WERI-Rb-1 (cell line): Measurements from ENCODE around the gene LMNTD2.

Source experiments
- DNase-seq: peaks from one replicate; pipeline ENCODE4 v3.0.0-alpha.2; 2020
- H3K27ac ChIP-seq: fragments of 250-450 bp; sonication (Bioruptor Pico); 2 replicates; pipeline ENCODE4 v1.5.1; 2020; ENCODE audit warnings: mild to moderate bottlenecking, moderate library complexity
- H3K27me3 ChIP-seq: fragments of 250-450 bp; sonication (Bioruptor Pico); 2 replicates; pipeline ENCODE4 v1.5.1; 2021; ENCODE audit warnings: mild to moderate bottlenecking, low read depth, moderate library complexity; ENCODE audit not compliant: insufficient read depth, severe bottlenecking
- H3K36me3 ChIP-seq: fragments of 250-450 bp; sonication (Bioruptor Pico); 2 replicates; pipeline ENCODE4 v1.5.1; 2020; ENCODE audit warnings: mild to moderate bottlenecking, moderate library complexity
- H3K4me3 ChIP-seq: 2 replicates; pipeline ENCODE4 v1.5.1; 2011; ENCODE audit warnings: low read depth, mild to moderate bottlenecking, control low read depth, low read length
- H3K9me3 ChIP-seq: fragments of 250-450 bp; sonication (Bioruptor Pico); 2 replicates; pipeline ENCODE4 v1.5.1; 2021; ENCODE audit warnings: mild to moderate bottlenecking, moderate library complexity; ENCODE audit not compliant: severe bottlenecking
- TF ChIP-seq, protein P1 (sequence below): IDR thresholded peaks from 2 replicates; pipeline ENCODE4 v1.5.1; 2011; ENCODE audit warnings: low read depth, mild to moderate bottlenecking, control low read depth, inconsistent platforms, low read length

LMNTD2 gene

DNA sequence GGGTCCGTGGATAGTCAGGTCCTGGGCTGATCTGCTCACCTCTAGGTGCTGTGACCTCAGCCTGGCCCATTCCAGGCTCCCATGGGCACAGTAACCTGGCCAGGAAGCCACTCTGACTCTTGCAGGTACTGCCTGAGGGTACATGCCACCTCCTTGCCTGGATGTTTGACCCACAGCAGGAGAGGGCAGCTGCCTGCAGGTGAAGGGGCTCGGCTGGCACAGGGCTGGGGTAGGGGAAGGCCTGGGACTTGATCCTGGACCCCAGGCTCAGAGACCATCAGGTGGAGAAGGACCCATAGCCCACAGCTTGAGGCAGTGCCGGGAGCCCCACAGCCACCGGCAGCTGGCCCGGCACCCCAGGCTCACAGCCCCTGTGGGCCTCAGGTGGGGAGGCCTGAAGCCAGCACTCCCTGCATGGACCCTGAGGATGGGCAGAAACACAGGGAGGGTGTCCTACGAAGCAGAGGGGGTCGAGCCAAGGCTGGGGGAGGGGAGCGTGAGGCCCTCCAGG, 20.5 kb downstream of the LMNTD2 start:
- no peak overlapping the region for H3K4me3 ChIP-seq
- H3K27ac ChIP-seq = no peak overlapping the region
- peaks cover 2% of the 10 kb centered on the region for H3K9me3 ChIP-seq
- H3K27me3 ChIP-seq = no peaks in the 10 kb centered on the region
- H3K36me3 ChIP-seq = no peaks in the 10 kb centered on the region
- no peak for DNase-seq
- TF ChIP-seq, protein P1, sequence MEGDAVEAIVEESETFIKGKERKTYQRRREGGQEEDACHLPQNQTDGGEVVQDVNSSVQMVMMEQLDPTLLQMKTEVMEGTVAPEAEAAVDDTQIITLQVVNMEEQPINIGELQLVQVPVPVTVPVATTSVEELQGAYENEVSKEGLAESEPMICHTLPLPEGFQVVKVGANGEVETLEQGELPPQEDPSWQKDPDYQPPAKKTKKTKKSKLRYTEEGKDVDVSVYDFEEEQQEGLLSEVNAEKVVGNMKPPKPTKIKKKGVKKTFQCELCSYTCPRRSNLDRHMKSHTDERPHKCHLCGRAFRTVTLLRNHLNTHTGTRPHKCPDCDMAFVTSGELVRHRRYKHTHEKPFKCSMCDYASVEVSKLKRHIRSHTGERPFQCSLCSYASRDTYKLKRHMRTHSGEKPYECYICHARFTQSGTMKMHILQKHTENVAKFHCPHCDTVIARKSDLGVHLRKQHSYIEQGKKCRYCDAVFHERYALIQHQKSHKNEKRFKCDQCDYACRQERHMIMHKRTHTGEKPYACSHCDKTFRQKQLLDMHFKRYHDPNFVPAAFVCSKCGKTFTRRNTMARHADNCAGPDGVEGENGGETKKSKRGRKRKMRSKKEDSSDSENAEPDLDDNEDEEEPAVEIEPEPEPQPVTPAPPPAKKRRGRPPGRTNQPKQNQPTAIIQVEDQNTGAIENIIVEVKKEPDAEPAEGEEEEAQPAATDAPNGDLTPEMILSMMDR = no peak

DNA sequence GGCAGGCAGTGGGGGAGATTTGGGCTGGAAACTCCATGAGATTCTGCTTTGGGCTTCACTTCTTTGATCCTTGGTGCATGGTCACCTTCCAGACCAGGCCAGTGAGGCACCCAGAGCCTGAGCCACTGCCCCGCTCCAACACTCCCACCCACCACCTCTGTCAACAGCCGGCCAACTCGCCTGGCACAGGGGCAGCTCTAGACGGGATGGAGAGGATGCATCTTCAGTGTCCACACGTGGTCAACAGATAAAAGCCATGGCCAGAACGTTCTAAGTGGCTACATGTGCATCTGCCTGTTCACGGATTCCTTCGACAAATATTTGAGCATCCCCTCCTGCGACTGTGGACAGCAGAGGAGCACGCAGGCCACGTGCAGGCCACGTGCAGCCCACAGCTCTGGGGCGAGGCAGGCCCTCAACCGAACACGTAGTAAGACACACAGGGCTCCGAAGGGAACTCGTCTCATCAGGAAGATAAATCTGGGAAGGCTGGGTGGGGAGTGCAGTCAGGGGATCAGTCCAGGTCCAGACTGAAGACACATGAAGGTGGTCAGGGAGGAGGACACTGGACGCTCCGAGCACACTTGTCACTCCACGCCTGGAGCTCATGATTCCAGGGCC, 22.0 kb downstream of the LMNTD2 start:
- Histone ChIP-seq H3K27ac (no peak overlapping the region), H3K36me3 (peaks cover 8% of the 10 kb centered on the region), H3K27me3 (no peaks in the 10 kb centered on the region), H3K4me3 (no peak overlapping the region), H3K9me3 (peaks cover 2% of the 10 kb centered on the region)
- no peak for DNase-seq
- TF ChIP-seq, protein P1 = no peak

DNA sequence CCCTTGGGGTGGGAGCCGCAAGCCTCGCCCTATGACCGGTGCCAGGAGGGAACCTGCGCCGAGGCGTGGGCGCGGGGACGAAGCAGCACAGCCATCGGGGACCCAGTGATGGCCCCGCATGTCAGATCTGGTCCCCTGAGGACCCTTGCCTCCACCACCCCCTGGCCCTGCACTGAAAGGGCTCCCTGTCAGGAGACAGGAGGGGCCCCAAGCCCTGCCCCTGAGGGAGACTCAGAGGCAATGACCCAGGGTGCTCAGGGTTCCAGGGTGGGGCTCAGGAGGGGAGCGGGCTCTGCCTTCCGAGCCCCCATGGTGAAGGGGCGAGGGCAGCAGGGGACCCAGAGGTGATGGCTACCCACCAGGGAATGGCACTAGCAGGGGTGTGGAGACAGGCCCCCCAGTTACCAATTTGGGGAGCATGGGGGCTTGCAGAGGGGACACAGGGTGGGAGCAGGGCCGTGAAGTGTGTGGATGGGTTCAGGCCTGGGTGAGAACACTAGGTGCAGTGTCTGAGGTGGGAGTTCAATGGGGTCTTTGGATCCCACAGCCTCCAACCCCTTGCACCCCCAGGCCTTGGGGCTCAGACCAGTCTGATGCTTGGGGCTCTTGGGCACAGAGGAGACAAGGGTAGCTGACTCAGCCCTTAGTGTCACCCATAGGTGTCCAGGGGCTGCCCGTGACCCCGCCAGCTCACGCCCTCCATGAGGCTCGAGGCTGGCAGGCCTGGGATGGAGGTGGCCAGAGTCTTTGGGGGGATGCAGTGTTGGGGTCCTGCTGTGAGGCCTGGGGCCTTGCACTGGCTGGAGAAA, 22.7 kb downstream of the LMNTD2 start:
- no peak for DNase-seq
- Histone ChIP-seq H3K36me3 (peaks cover 15% of the 10 kb centered on the region), H3K27ac (no peak overlapping the region), H3K27me3 (no peaks in the 10 kb centered on the region), H3K4me3 (no peak overlapping the region), H3K9me3 (peaks cover 2% of the 10 kb centered on the region)
- TF ChIP-seq, protein P1 = no peak

DNA sequence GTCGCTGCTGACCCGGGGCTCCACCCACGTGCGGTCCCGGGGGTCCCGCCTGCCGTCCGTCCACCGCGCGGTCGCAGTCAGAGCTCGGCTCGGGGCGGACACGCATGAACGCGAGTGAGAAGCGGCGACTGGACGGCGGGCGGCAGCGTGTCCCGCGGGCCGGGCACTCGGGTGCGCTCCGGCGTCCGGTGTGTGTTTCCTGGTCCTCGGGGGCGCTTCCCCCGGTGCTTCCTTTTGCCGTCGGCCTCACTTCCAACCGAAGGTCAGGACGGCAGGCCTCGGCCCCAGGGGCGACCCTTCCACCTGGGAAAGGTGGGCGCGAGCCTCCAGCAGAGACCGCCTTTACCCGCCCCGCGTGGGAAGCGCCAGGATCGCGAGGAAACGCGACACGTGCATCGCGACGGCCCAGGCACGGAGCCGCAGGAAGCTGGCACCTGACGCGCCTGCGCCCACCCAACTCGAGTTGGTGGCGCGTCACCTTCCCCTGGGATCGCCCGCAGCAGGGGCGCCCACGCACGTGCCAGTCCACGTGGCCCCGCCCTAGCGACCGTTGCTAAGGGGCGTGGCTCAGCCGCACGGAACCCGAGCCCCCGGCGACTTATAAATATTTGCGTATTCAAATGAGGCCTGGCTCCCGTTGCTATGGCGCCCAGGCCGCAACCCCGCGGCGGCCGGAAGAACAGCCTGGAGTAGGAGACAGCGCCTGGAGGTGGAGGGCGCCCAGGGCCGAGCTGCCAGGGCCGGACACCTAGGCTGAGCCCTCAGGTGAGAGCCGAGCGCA, 23.5 kb downstream of the LMNTD2 start, which contains the start of gene LRRC56:
Gene LRRC56 (plus strand): TSS at position 687 of the 781 bp plus-strand sequence. CDS start 3,158 bp downstream, outside the sequence.
- Histone ChIP-seq H3K27ac (no peak within 1 kb of the TSS; the same call in 1 of the 2 replicates), H3K9me3 (peaks cover 2% of the 10 kb centered on the region), H3K36me3 (peaks cover 23% of the 10 kb centered on the region), H3K4me3 (no peak within 1 kb of the TSS), H3K27me3 (no peaks in the 10 kb centered on the region)
- DNase-seq = peak; percentile 8
- TF ChIP-seq, protein P1 = no peak

DNA sequence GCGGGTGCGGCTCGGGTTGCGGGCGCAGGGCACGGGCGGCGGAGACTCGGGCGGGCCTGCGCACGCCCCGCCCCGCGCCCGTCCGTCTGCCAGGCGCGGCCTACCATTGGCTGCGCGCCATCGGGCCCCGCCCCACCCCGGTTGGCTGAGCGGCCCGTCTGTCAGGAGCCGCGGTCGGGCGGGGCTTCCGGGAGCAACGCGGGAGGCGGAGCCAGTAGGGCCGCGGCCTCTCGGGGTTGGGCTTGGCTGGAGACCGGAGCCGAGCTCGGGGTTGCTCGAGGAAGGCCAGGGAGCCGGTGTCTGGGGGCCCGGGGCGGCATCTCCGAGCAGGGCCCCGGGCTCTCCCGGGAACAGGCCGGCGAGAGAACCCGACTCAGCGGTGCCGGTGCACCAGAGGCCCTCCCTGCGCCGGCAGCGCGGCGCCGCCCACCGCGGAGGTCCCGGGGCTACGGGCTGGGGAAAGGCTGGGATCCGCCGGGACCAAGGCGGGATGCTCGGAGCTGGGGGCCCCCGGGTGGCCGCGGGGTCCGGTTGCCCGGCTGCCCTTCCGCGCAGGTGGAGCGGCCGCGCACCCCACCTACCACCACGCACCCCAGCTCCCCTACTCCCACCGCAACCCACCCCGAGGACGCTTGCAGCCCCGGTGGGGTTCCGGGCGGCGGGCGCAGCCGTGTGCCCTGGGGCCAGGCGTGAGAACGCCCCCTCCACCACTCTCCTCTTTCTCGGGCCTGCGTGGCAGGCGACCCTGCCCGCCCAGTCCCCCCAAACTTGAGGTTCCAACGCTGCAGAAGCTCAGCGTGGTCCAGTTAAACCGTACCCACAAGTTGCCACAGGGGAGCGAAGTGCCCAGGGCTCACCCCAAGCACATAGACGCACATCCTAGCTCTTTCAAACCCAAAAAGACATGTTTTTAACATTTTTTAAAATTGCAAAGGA, 24.8 kb downstream of the LMNTD2 start, which contains the start of gene HRAS:
Gene HRAS (minus strand): TSS at position 58 of the 936 bp plus-strand sequence.
- Histone ChIP-seq H3K4me3 (peak within 1 kb of the TSS; percentile 91), H3K36me3 (peaks cover 32% of the 10 kb centered on the region), H3K9me3 (peaks cover 2% of the 10 kb centered on the region), H3K27me3 (no peaks in the 10 kb centered on the region), H3K27ac (peak within 1 kb of the TSS; percentile 75)
- DNase-seq = peak; percentile 92
- TF ChIP-seq, protein P1 = no peak
